PC-3 (cell line): ENCODE measurements around the gene HNF1A.

ENCODE experiments used
- EZH2 ChIP-seq: fragments of 300-600 bp; sonication (generic); IDR thresholded peaks from one replicate; pipeline ENCODE4 v1.6.1; 2017; ENCODE audit warnings: antibody characterized with exemption, mild to moderate bottlenecking, low read length; ENCODE audit not compliant: unreplicated experiment
- TF ChIP-seq, protein P1 (sequence below): fragments of 300-600 bp; sonication (generic); conservative IDR thresholded peaks from 2 replicates; pipeline ENCODE4 v1.5.1; 2017; ENCODE audit warnings: antibody characterized with exemption, low read depth, mild to moderate bottlenecking, low read length

GRCh38 chr12:121011820-121012219, 33.5 kb downstream of the HNF1A start:
- TF ChIP-seq, protein P1, sequence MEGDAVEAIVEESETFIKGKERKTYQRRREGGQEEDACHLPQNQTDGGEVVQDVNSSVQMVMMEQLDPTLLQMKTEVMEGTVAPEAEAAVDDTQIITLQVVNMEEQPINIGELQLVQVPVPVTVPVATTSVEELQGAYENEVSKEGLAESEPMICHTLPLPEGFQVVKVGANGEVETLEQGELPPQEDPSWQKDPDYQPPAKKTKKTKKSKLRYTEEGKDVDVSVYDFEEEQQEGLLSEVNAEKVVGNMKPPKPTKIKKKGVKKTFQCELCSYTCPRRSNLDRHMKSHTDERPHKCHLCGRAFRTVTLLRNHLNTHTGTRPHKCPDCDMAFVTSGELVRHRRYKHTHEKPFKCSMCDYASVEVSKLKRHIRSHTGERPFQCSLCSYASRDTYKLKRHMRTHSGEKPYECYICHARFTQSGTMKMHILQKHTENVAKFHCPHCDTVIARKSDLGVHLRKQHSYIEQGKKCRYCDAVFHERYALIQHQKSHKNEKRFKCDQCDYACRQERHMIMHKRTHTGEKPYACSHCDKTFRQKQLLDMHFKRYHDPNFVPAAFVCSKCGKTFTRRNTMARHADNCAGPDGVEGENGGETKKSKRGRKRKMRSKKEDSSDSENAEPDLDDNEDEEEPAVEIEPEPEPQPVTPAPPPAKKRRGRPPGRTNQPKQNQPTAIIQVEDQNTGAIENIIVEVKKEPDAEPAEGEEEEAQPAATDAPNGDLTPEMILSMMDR = no peak
- no peak for TF ChIP-seq EZH2
